HCT116 (cell line): Measurements from ENCODE around the gene TNPO2. TPM values are rescaled to one million over a fixed set of nuclear protein-coding genes. Genes with fewer than 3 reads are reported as not detected.

Source experiments
- ATAC-seq: fragments of 200-7000 bp; cut with Tn5 transposase; 2 replicates; pipeline ENCODE4 v1.9.1; 2020; ENCODE audit warnings: mild to moderate bottlenecking, moderate library complexity
- BruUV-seq: library from RNA; stranded (reverse); fragments of 400-500 nt; replicated peaks from 2 replicates; lab custom pipeline; 2021; lab: Mats Ljungman, UMichigan
- CTCF ChIA-PET: fragments of 300-600 bp; sonication (Branson Sonifier 250); formaldehyde crosslinking; loops from one replicate; lab custom pipeline; 2021; ENCODE audit warnings: antibody characterized with exemption; lab: Charles Lee
- POLR2A ChIA-PET: fragments of 300-600, 350-600 bp; sonication (Branson Sonifier 250); formaldehyde crosslinking; loops from one replicate; lab custom pipeline; 2021; ENCODE audit warnings: antibody characterized with exemption; lab: Charles Lee
- RAD21 ChIA-PET, 2 experiments: fragments of 300-600 bp; sonication (Branson Sonifier 250); formaldehyde crosslinking; loops; one replicate each; lab custom pipeline; 2023; ENCODE audit warnings: low total read pairs in 2 of 2; ENCODE audit not compliant: uncharacterized antibody in 2 of 2, unreplicated experiment in 2 of 2, low non-redundant PET in 1 of 2; lab: Charles Lee
- DNase-seq: peaks from one replicate; pipeline ENCODE4 v3.0.0-alpha.2; 2010; ENCODE audit warnings: low read depth, low spot score
- H2AFZ ChIP-seq: fragments of 200-600 bp; shearing (Covaris generic), sonication (generic); 2 replicates; pipeline ENCODE4 v1.6.1; 2017; ENCODE audit warnings: low read depth, mixed run types, mixed read lengths, antibody characterized with exemption, low read length; ENCODE audit not compliant: poor library complexity, severe bottlenecking
- H3K27ac ChIP-seq: 2 replicates; pipeline ENCODE4 v1.5.1; 2012; ENCODE audit warnings: low read depth, low read length
- H3K27me3 ChIP-seq: fragments of 200-600 bp; sonication (generic); 2 replicates; pipeline ENCODE4 v1.6.1; 2016; ENCODE audit warnings: mixed run types, low read length, mixed read lengths; ENCODE audit not compliant: insufficient read depth
- H3K36me3 ChIP-seq, 2 experiments: fragments of 200-500 bp in 1 of 2; fragments of 200-600 bp in 1 of 2; sonication (Bioruptor generic) in 1 of 2; sonication (generic) in 1 of 2; 2 replicates each; pipeline versions ENCODE4 v1.5.1 to v1.6.1; 2014 to 2016; ENCODE audit warnings: low read length in 2 of 2, inconsistent platforms in 1 of 2, mixed read lengths in 1 of 2, mixed run types in 1 of 2; ENCODE audit not compliant: insufficient read depth in 2 of 2, control insufficient read depth in 1 of 2
- H3K4me1 ChIP-seq, 2 experiments: fragments of 200-600 bp in 1 of 2; sonication (generic) in 1 of 2; 2 replicates each; pipeline versions ENCODE4 v1.5.1 to v1.6.1; 2012 to 2017; ENCODE audit warnings: low read length in 2 of 2, inconsistent platforms in 1 of 2, mild to moderate bottlenecking in 1 of 2, mixed read lengths in 1 of 2, mixed run types in 1 of 2, moderate library complexity in 1 of 2; ENCODE audit not compliant: insufficient read depth in 2 of 2, control insufficient read depth in 1 of 2
- H3K4me2 ChIP-seq: fragments of 200-600 bp; sonication (generic); 2 replicates; pipeline ENCODE4 v1.6.1; 2017; ENCODE audit warnings: mixed run types, low read length, mixed read lengths
- H3K4me3 ChIP-seq, 2 experiments: fragments of 200-600 bp in 1 of 2; sonication (generic) in 1 of 2; replicated peaks in 1 of 2; 2 replicates each; pipeline ENCODE4 v1.5.1; 2011 to 2016; ENCODE audit warnings: low read length in 2 of 2, control low read depth in 1 of 2, low read depth in 1 of 2, mild to moderate bottlenecking in 1 of 2, mixed read lengths in 1 of 2, mixed run types in 1 of 2
- H3K79me2 ChIP-seq: fragments of 200-600 bp; sonication (generic); 2 replicates; pipeline ENCODE4 v1.6.1; 2017; ENCODE audit warnings: mild to moderate bottlenecking, mixed run types, low read length, moderate library complexity, mixed read lengths; ENCODE audit not compliant: insufficient read depth
- H3K9ac ChIP-seq: fragments of 200-600 bp; sonication (generic); 2 replicates; pipeline ENCODE4 v1.6.1; 2016; ENCODE audit warnings: low read length, mixed read lengths
- H3K9me2 ChIP-seq: fragments of 200-600 bp; sonication (generic), shearing (Covaris generic); 2 replicates; pipeline ENCODE4 v1.6.1; 2017; ENCODE audit warnings: mixed run types, mild to moderate bottlenecking, moderate library complexity; ENCODE audit not compliant: insufficient read depth
- H3K9me3 ChIP-seq, 2 experiments: fragments of 200-500 bp in 1 of 2; fragments of 200-600 bp in 1 of 2; sonication (Bioruptor generic) in 1 of 2; sonication (generic) in 1 of 2; 2 replicates each; pipeline ENCODE4 v1.6.1; 2014 to 2017; ENCODE audit warnings: low read length in 2 of 2, mixed read lengths in 2 of 2, inconsistent platforms in 1 of 2, low read depth in 1 of 2, mild to moderate bottlenecking in 1 of 2, mixed run types in 1 of 2, moderate library complexity in 1 of 2; ENCODE audit not compliant: control insufficient read depth in 1 of 2, insufficient read depth in 1 of 2
- H4K20me1 ChIP-seq: fragments of 200-600 bp; sonication (generic), shearing (Covaris generic); 2 replicates; pipeline ENCODE4 v1.6.1; 2017; ENCODE audit warnings: mixed run types, mild to moderate bottlenecking, moderate library complexity; ENCODE audit not compliant: insufficient read depth
- CBX3 ChIP-seq: IDR thresholded peaks from 2 replicates; pipeline ENCODE4 v1.6.1; 2012; ENCODE audit warnings: low read depth
- EGR1 ChIP-seq: IDR thresholded peaks from 2 replicates; pipeline ENCODE4 v1.6.1; 2012; ENCODE audit warnings: low read depth
- EZH2 ChIP-seq: fragments of 200-600 bp; sonication (generic); IDR thresholded peaks from 2 replicates; pipeline ENCODE4 v1.6.1; 2017; ENCODE audit warnings: antibody characterized with exemption, mixed run types
- EZH2phosphoT487 ChIP-seq: fragments of 200-600 bp; IDR thresholded peaks from 2 replicates; pipeline ENCODE4 v1.6.1; 2018; ENCODE audit warnings: antibody characterized with exemption, borderline replicate concordance
- FOSL1 ChIP-seq: IDR thresholded peaks from 2 replicates; pipeline ENCODE4 v1.6.1; 2012; ENCODE audit warnings: low read depth
- POLR2A ChIP-seq: IDR thresholded peaks from 2 replicates; pipeline ENCODE4 v1.7.0; 2011; ENCODE audit warnings: borderline replicate concordance; ENCODE audit not compliant: insufficient read depth, insufficient read length; ENCODE audit errors: extremely low read depth
- POLR2AphosphoS5 ChIP-seq: IDR thresholded peaks from 2 replicates; pipeline ENCODE4 v1.6.1; 2011; ENCODE audit warnings: mild to moderate bottlenecking, low read depth, low read length, moderate library complexity
- RAD21 ChIP-seq: IDR thresholded peaks from 2 replicates; pipeline ENCODE4 v1.6.1; 2012; ENCODE audit warnings: low read depth, mild to moderate bottlenecking
- REST ChIP-seq: IDR thresholded peaks from 2 replicates; pipeline ENCODE4 v1.6.1; 2012; ENCODE audit warnings: low read depth
- SIN3A ChIP-seq: IDR thresholded peaks from 2 replicates; pipeline ENCODE4 v1.6.1; 2012; ENCODE audit warnings: low read depth
- SRF ChIP-seq: IDR thresholded peaks from 2 replicates; pipeline ENCODE4 v1.6.1; 2012; ENCODE audit warnings: low read depth
- YY1 ChIP-seq: IDR thresholded peaks from 2 replicates; pipeline ENCODE4 v1.6.1; 2011; ENCODE audit warnings: low read length, low read depth, moderate library complexity, mild to moderate bottlenecking; ENCODE audit not compliant: insufficient replicate concordance; ENCODE audit errors: extremely low read depth
- ZNF274 ChIP-seq: fragments of 200-500 bp; sonication (Bioruptor generic); IDR thresholded peaks from 2 replicates; pipeline ENCODE4 v1.6.1; 2014; ENCODE audit warnings: mild to moderate bottlenecking, low read depth, low read length, inconsistent platforms
- intact Hi-C: fragments of 100-400 bp; cut with micrococcal nuclease; formaldehyde crosslinking; loops from 2 replicates; pipeline ENCODE4 v1.10.0; 2022
- total RNA-seq: library from RNA; stranded (reverse); gene quantifications from one replicate; pipeline ENCODE4 v1.2.1, GENCODE V29; 2021; ENCODE audit not compliant: unreplicated experiment
- TF ChIP-seq, protein P1 (sequence below): IDR thresholded peaks from 2 replicates; pipeline ENCODE4 v1.6.1; 2012
- TF ChIP-seq, protein P2 (sequence below), 3 experiments: fragments of 200-600 bp in 1 of 3; sonication (generic) in 1 of 3; IDR thresholded peaks in 2 of 3; conservative IDR thresholded peaks in 1 of 3; 2 replicates each; pipeline ENCODE4 v1.5.1; 2012 to 2017; ENCODE audit warnings: low read depth in 2 of 3, low read length in 2 of 3, antibody characterized with exemption in 1 of 3, borderline replicate concordance in 1 of 3, control low read depth in 1 of 3, mild to moderate bottlenecking in 1 of 3, mixed read lengths in 1 of 3, mixed run types in 1 of 3, moderate library complexity in 1 of 3; ENCODE audit not compliant: insufficient read depth in 1 of 3
- TF ChIP-seq, protein P3 (sequence below): IDR thresholded peaks from 2 replicates; pipeline ENCODE4 v1.6.1; 2012

Gene TNPO2
- total RNA-seq, 1 experiment from 2014 or later, result 81.8 TPM

- Histone ChIP-seq H3K27me3 (no peaks in the 10 kb centered on the region), H3K9ac (no peak overlapping the region), H3K4me1 (no peaks in the 10 kb centered on the region), H3K79me2 (peaks cover 16% of the 10 kb centered on the region; the same call in 1 of the 2 replicates), H3K9me2 (no peaks in the 10 kb centered on the region), H4K20me1 (no peaks in the 10 kb centered on the region), H3K36me3 (peaks cover 46 to 63% of the 10 kb centered on the region in 2 experiments), H3K4me2 (no peak overlapping the region), H3K27ac (no peak overlapping the region), H2AFZ (no peak overlapping the region), H3K4me3 (no peak overlapping the region), H3K9me3 (no peaks in the 10 kb centered on the region)
- DNase-seq (no peak), ATAC-seq (no peak)
- POLR2A ChIA-PET, result no interaction called here
- BruUV-seq, result no TSS peak
- intact Hi-C loops, result no loop called here
- CTCF ChIA-PET, result interaction anchor here (0.6 kb wide), 1 partner anchor 52 kb away, joined by 5 read pairs; no protein-coding TSS in a partner anchor
- RAD21 ChIA-PET, result no interaction called here
- TF ChIP-seq SIN3A, result no peak
These were observed 15.1 kb downstream of the TNPO2 start for GRCh38 chr19:12708641-12709040.

- ChIA-PET CTCF (no interaction called here), POLR2A (no interaction called here)
- BruUV-seq, result no TSS peak
These were observed 17.4 kb downstream of the TNPO2 start for GRCh38 chr19:12706332-12706718.

More at GRCh38 chr19:12706332-12706718, 17.4 kb downstream of the TNPO2 start:
- intact Hi-C loops, result no loop called here
- H3K79me2 ChIP-seq, result peaks cover 16% of the 10 kb centered on the region; the same call in 1 of the 2 replicates
- H3K27ac ChIP-seq, result no peak overlapping the region
- TF ChIP-seq RAD21 (no peak), FOSL1 (no peak), REST (no peak), SRF (no peak), POLR2A (no peak), ZNF274 (no peak), POLR2AphosphoS5 (no peak), SIN3A (no peak), EGR1 (no peak), EZH2phosphoT487 (no peak), YY1 (no peak), CBX3 (no peak), EZH2 (no peak)
- TF ChIP-seq, protein P1, sequence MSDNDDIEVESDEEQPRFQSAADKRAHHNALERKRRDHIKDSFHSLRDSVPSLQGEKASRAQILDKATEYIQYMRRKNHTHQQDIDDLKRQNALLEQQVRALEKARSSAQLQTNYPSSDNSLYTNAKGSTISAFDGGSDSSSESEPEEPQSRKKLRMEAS, result no peak
- TF ChIP-seq, protein P2, sequence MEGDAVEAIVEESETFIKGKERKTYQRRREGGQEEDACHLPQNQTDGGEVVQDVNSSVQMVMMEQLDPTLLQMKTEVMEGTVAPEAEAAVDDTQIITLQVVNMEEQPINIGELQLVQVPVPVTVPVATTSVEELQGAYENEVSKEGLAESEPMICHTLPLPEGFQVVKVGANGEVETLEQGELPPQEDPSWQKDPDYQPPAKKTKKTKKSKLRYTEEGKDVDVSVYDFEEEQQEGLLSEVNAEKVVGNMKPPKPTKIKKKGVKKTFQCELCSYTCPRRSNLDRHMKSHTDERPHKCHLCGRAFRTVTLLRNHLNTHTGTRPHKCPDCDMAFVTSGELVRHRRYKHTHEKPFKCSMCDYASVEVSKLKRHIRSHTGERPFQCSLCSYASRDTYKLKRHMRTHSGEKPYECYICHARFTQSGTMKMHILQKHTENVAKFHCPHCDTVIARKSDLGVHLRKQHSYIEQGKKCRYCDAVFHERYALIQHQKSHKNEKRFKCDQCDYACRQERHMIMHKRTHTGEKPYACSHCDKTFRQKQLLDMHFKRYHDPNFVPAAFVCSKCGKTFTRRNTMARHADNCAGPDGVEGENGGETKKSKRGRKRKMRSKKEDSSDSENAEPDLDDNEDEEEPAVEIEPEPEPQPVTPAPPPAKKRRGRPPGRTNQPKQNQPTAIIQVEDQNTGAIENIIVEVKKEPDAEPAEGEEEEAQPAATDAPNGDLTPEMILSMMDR (IDR thresholded peaks at IDR 0.05 in 2 of 3, conservative IDR thresholded peaks at IDR 0.05 in 1 of 3; ENCODE audit: borderline replicate concordance in 1 of 3, insufficient read depth in 1 of 3, low read depth in 2 of 3, low read length in 2 of 3), result no peak
- TF ChIP-seq, protein P3, sequence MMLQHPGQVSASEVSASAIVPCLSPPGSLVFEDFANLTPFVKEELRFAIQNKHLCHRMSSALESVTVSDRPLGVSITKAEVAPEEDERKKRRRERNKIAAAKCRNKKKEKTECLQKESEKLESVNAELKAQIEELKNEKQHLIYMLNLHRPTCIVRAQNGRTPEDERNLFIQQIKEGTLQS, result no peak
- H2AFZ ChIP-seq, result no peak overlapping the region
- RAD21 ChIA-PET, result no interaction called here
- no peak overlapping the region for H3K4me2 ChIP-seq
- peaks cover 53 to 73% of the 10 kb centered on the region in 2 experiments for H3K36me3 ChIP-seq
- H3K9me3 ChIP-seq, result no peaks in the 10 kb centered on the region
- H3K27me3 ChIP-seq, result no peaks in the 10 kb centered on the region
- H3K4me3 ChIP-seq, result no peak overlapping the region
- no peak for DNase-seq
- H3K9ac ChIP-seq, result no peak overlapping the region
- H3K9me2 ChIP-seq, result no peaks in the 10 kb centered on the region
- H4K20me1 ChIP-seq, result no peaks in the 10 kb centered on the region
- no peaks in the 10 kb centered on the region for H3K4me1 ChIP-seq
- ATAC-seq, result no peak
